ENCODE results near the gene PRR19.

- TF ChIP-seq, protein P1, sequence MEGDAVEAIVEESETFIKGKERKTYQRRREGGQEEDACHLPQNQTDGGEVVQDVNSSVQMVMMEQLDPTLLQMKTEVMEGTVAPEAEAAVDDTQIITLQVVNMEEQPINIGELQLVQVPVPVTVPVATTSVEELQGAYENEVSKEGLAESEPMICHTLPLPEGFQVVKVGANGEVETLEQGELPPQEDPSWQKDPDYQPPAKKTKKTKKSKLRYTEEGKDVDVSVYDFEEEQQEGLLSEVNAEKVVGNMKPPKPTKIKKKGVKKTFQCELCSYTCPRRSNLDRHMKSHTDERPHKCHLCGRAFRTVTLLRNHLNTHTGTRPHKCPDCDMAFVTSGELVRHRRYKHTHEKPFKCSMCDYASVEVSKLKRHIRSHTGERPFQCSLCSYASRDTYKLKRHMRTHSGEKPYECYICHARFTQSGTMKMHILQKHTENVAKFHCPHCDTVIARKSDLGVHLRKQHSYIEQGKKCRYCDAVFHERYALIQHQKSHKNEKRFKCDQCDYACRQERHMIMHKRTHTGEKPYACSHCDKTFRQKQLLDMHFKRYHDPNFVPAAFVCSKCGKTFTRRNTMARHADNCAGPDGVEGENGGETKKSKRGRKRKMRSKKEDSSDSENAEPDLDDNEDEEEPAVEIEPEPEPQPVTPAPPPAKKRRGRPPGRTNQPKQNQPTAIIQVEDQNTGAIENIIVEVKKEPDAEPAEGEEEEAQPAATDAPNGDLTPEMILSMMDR (IDR thresholded peaks at IDR 0.05) = peak in 1 of 6 experiments; percentile 2
- no peak for TF ChIP-seq POLR2A (IDR thresholded peaks at IDR 0.05)
Observed at GRCh38 chr19:42267644-42268141, 34.2 kb upstream of the PRR19 start.
